LNCAP (cell line): ENCODE measurements around the gene PCDHB8.

Experiments
- CTCF ChIP-seq: fragments of 450-650 bp; IDR thresholded peaks from 2 replicates; pipeline ENCODE4 v1.5.1; 2017; ENCODE audit warnings: mild to moderate bottlenecking

Gene PCDHB8

GRCh38 chr5:141177577-141178191, at the start of gene PCDHB8:
TSS of gene PCDHB8 (plus strand) at chr5:141177790. CDS start at chr5:141178035, 245 bp downstream.
- peak; percentile 42; the same call in 1 of the 2 replicates for TF ChIP-seq CTCF

- peak; percentile 76 for TF ChIP-seq CTCF
Observed at GRCh38 chr5:141135030-141135717, 42.4 kb upstream of the PCDHB8 start, which contains the start of gene PCDHB5. TSS of gene PCDHB5 (plus strand) at chr5:141135206. CDS start at chr5:141135435, 229 bp downstream.

GRCh38 chr5:141135718-141136266, 41.8 kb upstream of the PCDHB8 start:
- no peak for TF ChIP-seq CTCF

- peak; percentile 48 for TF ChIP-seq CTCF
Observed at GRCh38 chr5:141149812-141150211, 27.8 kb upstream of the PCDHB8 start, which contains the start of gene PCDHB6. TSS of gene PCDHB6 (plus strand) at chr5:141150057. CDS start at chr5:141150258, 201 bp downstream.

- TF ChIP-seq CTCF = no peak
Observed at GRCh38 chr5:141150224-141150992, 27.2 kb upstream of the PCDHB8 start.

GRCh38 chr5:141150993-141151325, 26.6 kb upstream of the PCDHB8 start:
- no peak for TF ChIP-seq CTCF

- peak; percentile 27; the same call in 1 of the 2 replicates for TF ChIP-seq CTCF
Observed at GRCh38 chr5:141155540-141156374, 21.8 kb upstream of the PCDHB8 start.
